Measurements from ENCODE around the gene TH.
"Not testable (repeated sequence)": the region's sequence is repeated elsewhere in the genome, so short reads cannot be mapped to it uniquely, and the experiment has no call there.

TH gene

DNA sequence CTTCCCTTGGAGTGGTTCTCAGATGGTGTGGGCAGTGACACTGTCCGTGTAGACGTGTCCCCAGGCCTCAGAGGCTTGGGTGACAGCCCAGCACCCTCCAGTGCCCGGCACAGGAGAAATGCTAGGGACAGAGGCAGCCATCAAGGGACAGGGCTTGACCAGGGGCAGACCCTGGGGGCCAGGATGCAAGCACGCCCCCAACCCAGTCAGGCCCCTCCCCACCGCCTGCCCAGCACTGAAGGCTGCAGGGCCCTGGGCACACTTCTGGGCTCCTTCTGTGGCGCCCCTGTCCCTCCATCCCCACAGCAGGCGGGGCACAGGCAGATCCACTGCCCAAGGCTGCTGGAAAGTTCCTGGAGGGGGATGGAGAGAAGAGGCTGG is 43.5 kb downstream of the TH start:
- no peak for DNase-seq

DNA sequence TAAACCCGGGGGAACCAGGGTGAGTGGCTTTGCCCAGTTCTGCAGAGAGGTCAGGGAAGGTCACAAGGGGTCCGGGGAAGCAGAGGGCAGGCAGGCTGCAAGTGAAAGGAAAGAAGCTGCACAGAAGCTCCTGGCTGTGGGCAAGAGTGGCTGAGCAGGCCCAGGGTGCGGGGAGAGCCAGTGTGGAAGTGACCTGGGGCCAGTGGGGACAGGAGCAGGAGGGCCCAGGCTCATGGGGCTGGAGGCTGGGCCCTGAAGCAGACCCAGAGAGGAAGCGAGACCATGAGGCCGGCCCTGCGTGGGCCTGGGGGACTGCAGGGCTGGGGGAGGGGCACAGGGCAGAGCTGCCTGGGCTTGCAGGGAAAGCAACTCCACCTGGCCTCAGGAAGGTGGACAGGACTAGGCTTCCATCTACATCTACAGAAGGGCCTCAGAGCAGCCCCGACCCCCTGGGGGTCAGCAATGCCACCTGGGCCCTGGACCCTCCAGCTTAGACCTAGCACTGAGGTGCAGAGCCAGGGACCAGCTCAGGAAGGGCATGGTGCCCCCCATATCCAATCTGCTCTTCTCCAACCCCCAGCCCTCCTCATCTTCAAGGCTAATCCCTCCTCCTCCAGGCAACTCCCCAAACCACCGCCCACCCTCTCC is 44.0 kb downstream of the TH start:
- DNase-seq: no peak

DNA sequence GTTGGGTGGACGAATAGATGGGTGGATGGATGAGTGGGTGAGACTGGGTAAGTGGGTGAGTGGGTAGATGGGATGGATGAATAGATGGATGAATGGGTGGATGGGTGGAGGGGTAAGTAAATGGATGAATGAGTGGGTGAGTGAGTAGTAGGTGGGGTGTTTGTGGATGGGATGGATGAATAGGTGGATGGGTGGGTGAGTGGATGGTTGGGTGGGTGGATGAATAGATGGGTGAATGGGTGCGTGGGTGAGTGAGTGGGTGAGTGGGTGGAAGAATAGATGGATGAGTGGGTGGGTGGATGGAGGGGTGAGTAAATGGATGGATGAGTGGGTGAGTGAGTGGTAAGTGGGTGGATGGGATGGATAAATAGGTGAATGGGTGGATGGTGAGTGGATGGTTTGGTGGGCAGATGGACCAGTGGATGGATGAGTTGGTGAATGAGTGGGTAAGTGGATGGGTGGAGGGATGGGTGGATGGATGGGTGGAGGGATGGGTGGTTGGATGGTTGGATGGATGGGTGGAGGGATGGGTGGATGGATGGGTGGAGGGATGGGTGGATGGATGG is 45.0 kb downstream of the TH start:
- no peak for DNase-seq

DNA sequence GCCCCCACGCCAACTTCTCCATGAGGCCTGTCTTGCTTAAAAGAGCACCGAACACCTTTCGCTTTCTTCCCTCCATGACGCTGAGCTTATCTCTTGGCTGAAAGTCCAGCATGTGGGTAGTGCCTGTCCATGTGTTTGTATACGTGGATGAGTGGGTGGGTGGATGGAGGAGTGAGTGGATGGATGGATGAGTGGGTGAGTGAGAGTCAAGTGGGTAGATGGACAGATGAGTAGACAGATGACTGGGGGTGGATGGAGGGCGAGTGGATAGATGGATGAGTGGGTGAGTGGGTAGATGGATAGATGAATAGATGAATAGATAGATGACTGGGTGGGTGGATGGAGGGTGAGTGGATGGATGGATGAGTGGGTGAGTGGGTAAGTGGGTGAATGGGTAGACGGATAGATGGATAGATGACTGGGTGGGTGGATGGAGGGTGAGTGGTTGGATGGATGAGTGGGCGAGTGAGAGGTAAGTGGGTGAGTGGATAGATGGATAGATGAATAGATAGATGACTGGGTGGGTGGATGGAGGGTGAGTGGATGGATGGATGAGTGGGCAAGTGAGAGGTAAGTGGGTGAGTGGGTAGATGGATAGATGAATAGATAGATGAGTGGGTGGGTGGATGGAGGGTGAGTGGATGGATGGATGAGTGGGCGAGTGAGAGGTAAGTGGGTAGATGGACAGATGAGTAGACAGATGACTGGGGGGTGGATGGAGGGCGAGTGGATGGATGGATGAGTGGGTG is 46.7 kb downstream of the TH start:
- not testable (repeated sequence) for DNase-seq

DNA sequence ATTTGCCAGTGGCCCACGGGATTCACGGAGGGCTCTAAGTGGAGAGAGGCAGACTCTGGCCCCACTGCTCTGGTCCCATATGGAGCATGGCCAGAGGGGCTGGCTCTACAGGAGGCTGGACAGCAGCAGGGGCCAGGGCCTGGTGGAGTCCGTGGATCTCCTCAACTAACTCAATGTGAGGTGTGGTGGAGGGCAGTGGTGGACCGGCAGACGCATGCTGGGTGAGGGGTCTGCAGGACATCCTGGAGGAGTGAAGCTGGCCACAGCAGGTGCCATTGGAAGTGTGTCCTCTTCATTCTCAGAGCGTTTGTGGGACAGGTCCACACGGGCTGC is 48.0 kb downstream of the TH start:
- no peak for DNase-seq

DNA sequence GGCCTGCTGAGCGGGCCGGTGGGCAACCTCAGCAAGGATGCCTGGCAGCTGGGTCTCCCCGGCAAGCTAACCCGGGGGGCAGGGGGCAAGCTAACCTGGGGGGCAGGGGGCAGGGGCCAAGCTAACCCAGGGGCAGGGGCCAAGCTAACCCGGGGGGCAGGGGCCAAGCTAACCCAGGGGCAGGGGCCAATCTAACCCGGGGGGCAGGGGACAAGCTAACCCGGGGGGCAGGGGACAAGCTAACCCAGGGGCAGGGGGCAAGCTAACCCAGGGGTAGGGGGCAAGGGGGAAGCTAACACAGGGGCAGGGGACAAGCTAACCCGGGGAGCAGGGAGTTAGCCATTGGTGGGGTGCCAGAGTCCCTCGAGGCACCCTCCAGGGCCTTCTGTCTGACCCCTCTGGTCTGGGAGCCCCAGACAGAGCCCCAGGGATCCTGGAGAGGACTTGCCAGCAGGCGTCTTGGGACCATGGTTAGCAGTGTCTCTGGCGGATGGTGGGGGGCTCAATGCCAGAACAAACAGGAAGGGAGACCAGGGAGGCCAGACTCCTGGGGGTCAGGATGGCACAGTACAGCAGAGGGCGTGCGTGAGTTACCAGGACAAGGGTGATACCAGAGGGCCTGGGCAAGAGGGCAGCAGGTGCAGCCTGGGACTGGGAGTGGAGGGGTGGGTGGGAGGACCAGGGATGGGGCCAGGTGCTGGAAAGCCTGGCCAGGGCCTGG is 48.5 kb downstream of the TH start:
- DNase-seq: no peak

DNA sequence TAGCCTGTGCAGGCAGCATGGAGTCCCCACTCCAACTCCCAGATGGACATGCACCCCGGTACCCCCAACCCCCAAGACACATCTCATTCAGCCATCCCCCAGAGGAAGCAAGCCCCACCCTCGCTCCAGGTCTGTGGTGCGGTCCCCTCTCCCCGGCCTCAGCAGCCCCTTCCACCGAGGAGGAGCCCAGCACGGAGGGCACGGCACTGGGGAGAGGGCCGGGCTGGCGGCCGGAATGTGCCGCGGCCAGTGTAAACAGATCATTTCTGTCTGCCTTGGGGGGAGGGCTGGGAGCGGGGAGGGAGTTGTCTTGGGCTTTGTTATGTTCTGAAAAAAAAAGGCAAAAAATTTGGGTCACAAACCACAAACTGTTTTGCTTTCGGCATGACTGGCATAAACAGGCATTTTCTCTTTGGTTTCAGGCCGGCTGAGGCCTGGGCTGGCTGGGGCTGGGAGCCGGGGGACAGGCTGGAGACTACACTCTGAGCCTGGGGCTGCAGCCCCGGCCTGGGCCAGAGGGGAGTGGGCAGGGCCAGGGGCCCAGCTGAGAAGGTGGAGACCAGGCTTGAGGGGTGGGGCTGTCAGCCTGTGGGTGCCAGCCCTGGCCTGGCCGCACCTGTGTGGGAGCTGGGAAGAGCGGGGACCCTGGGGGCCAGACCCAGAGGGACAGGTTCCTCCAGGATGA is 49.3 kb downstream of the TH start:
- no peak for DNase-seq

DNA sequence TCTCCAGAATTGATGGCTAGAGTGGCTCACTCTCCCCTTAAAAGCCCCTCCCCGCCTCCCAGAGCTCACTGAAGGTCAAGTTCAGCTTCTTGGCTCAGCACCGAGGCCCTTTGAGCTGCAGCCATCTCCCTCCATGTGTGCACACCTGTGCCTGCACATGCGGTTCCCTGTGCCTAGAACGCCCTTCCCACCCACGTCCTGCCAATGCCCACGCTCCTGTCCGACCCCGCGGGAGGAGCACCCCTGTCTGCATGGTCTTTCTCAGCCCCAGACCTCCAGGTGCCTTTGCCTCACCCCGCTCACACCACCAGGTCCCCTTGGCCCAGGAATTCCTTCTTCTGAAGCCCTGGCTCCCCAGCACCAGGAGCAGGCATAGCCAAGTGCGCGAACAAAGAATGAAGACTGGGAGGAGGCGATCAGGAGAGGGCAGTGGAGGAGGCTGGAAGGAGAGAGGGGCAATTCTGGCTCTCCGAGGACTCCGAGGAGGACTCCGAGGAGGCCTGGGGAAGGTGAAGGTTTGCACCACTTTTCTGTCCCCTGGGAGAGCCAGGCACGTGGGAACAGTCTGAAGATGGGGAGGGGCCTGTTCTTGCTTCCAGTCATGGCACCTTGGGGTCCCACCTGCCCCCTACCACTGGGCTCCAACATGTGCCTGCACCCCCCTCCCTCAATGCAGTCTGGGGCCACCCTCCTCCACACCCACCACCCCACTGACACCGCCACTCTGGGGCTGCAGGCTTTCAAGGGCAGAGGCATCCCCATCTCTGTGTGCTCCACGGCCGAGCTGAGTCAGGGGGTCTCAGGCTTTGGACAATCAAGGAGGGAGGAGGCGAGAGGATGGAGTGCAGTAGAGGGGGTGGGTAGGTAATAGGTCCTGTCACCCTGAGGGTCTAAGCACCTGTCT is 50.1 kb downstream of the TH start:
- no peak for DNase-seq

DNA sequence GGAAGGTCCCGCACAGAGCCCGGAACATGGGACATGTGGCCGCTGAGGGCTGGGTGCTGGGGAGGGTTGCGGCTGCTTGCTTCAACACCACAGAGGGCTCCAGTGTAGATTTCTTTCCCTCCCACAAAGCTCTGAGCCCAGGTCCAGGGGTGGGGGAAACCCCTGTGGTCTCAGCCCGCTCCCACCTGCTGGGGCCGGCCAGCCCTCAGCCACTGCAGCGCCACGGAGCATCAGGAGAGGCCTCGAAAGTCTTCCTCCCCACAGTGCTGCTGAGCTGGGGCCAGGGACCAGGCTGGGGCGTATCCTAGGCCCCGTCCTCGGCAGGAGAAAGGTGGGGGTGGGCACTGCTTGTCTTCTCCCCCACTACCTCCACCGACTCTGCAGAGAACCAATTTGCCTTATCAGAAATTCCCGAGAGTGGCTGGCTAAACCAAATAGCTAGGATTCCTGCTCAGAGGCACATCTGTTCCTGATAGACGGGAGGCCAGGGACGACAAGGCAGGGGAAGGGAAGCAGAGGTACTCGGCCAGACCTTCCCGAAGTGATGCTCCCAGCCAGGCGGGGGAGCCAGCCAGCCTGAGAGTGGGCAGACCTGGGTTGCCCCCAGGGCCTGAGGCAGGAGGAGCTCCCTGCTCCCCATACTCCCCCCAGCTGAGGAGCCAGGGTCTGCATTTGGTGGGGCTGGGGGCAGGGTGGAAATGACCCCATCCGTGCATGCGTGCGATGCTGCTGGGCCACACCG is 51.1 kb downstream of the TH start:
- no peak for DNase-seq

DNA sequence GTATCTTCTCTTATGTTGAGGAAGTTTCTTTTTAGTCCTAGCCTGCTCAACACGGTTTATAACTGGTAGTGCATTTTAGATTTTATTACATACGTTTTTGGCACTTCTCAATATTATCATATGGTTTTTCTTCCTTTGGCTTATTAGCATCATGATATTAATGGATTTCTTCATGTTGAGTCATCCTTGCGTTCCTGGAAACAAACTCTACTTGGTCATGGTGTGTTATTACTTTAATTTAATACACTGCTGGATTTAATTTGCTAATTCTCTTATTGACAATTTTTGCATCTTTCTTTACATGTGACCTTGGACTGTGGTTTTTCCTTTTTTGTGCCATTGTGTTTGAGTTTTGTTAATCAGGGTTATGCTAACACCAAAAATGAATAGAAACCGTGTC is 52.9 kb downstream of the TH start:
- no peak for DNase-seq

DNA sequence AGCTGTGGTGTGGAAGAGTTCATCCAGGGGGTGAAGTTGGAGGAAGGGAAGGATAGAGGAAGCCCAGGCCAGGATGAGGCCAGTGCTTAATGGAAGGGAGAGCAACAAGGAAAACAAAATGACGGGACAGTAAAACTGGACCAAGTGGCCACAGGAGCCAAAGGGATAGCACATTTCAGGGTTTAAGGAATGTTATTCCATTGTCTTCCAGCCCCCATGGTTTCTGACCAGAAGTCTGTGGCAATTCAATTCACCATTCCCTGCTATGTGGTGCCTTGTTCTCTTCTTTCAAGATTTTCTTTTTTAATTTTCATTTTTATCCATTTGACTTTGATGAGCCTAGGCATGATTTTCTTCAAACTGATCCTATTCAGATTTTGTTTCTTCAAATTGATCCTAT is 54.9 kb downstream of the TH start:
- no peak for DNase-seq

DNA sequence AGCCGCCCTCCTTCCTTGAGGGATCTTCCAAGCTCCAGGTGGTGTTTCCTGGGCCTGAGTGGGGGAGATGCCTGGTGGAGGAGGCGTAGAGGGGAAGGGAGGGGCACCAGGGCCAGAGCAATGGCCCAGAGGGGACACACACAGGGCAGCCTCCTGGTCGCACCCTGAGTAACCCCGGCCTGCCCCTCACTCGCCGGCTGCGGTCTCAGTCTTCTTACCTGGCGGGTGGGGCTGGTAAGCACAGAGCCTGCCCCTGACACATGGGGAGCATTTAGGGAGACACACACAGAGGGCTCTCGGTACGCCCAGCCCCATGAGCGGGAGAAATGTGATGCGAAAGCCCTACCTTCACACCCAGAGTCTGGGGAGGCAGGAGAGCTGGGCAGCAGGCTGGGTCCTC is 56.3 kb downstream of the TH start:
- no peak for DNase-seq

DNA sequence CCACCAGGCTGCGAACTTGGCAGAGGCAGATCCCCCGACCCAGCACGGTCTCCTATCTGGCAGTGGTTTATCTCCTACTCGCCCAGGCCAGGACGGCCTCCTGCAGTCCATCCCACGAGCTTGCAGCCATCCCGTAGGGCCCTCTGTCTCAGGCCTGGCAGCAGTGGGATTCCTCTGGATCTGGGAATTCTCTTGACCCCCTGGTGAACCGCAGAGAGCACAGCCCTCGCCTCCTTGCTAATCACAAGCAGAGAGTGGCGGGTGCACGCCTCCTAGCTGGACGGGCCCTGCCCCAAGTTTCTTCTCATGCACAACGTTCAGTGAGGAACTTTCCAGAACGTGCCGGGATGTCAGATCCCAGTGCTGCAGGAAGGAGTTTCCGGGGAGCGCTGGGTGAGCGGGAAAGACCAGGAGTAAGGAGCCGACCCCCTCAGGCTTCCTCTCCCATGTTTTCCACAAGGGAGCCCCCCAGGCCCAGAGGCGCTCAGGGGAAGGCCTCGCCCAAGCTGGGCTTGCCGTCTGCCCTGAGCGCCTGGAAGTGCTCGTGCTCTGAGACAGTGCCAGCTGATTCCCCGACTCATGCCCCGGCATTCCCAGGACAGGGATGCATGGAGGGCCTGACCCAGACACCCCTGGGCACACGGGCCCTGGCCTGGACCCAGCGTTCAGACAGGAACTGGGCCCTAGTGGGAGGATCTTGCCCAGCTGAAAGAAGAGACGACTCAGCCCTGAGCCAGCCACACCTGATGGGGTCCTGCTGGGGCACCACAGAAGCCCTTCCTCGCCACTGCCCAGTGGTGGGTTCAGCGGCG is 57.0 kb downstream of the TH start:
- no peak for DNase-seq

All from CD4-positive, alpha-beta T cell treated with Interferon gamma for 1 hour (primary cell).